A673 (cell line): ENCODE measurements around the gene SPATA2. TPM values are rescaled to one million over a fixed set of nuclear protein-coding genes. Genes with fewer than 3 reads are reported as not detected.

ENCODE experiments used
- BruUV-seq: library from RNA; stranded (reverse); fragments of 400-500 nt; replicated peaks from 2 replicates; lab custom pipeline; 2021; lab: Mats Ljungman, UMichigan
- CTCF ChIA-PET: fragments of 300-600 bp; sonication (Branson Sonifier 250); formaldehyde crosslinking; loops from one replicate; lab custom pipeline; 2022; ENCODE audit warnings: antibody characterized with exemption; lab: Charles Lee
- POLR2A ChIA-PET: fragments of 300-600 bp; sonication (Branson Sonifier 250); formaldehyde crosslinking; loops from one replicate; lab custom pipeline; 2022; ENCODE audit warnings: antibody characterized with exemption; ENCODE audit not compliant: low non-redundant PET; lab: Charles Lee
- DNase-seq: peaks from one replicate; pipeline ENCODE4 v3.0.0-alpha.2; 2015; ENCODE audit warnings: low spot score
- H3K27ac ChIP-seq: fragments of 200-600 bp; sonication (generic); 2 replicates; pipeline ENCODE4 v1.5.1; 2016; ENCODE audit warnings: mixed run types, low read depth, mild to moderate bottlenecking, mixed read lengths, antibody characterized with exemption, low read length; ENCODE audit not compliant: poor library complexity, severe bottlenecking
- H3K27me3 ChIP-seq: fragments of 200-600 bp; sonication (generic); replicated peaks from 2 replicates; pipeline ENCODE4 v1.6.1; 2017; ENCODE audit warnings: mixed run types, low read depth, mild to moderate bottlenecking, mixed read lengths, antibody characterized with exemption, low read length; ENCODE audit not compliant: insufficient read depth, poor library complexity
- H3K36me3 ChIP-seq: fragments of 200-600 bp; sonication (generic); 2 replicates; pipeline ENCODE4 v1.6.1; 2016; ENCODE audit warnings: mixed run types, mild to moderate bottlenecking, mixed read lengths, antibody characterized with exemption, low read length; ENCODE audit not compliant: insufficient read depth, poor library complexity, severe bottlenecking
- H3K4me1 ChIP-seq: fragments of 200-600 bp; sonication (generic); 2 replicates; pipeline ENCODE4 v1.6.1; 2017; ENCODE audit warnings: mixed run types, mild to moderate bottlenecking, mixed read lengths, antibody characterized with exemption, low read length; ENCODE audit not compliant: insufficient read depth, poor library complexity, severe bottlenecking
- H3K4me3 ChIP-seq: fragments of 200-600 bp; sonication (generic); 2 replicates; pipeline ENCODE4 v1.5.1; 2016; ENCODE audit warnings: low read depth, mixed run types, mild to moderate bottlenecking, mixed read lengths, low read length; ENCODE audit not compliant: poor library complexity, severe bottlenecking
- H3K9me3 ChIP-seq: fragments of 200-600 bp; sonication (generic); 2 replicates; pipeline ENCODE4 v1.6.1; 2016; ENCODE audit warnings: mixed run types, low read depth, mild to moderate bottlenecking, mixed read lengths, antibody characterized with exemption, low read length; ENCODE audit not compliant: poor library complexity, severe bottlenecking
- CTCF ChIP-seq: fragments of 300-800, 200-600 bp; sonication (generic); conservative IDR thresholded peaks from 2 replicates; pipeline ENCODE4 v1.5.1; 2017; ENCODE audit warnings: low read depth, mild to moderate bottlenecking, antibody characterized with exemption, low read length, moderate library complexity, mixed read lengths
- EZH2 ChIP-seq: fragments of 200-600 bp; sonication (generic); IDR thresholded peaks from 2 replicates; pipeline ENCODE4 v1.6.1; 2017; ENCODE audit warnings: borderline replicate concordance, low read depth, mild to moderate bottlenecking, mixed read lengths, antibody characterized with exemption, low read length; ENCODE audit not compliant: poor library complexity, severe bottlenecking
- intact Hi-C: fragments of 100-400 bp; cut with micrococcal nuclease; formaldehyde crosslinking; loops from one replicate; pipeline ENCODE4 v1.10.0; 2022; ENCODE audit not compliant: unreplicated experiment
- total RNA-seq: library from RNA; stranded (reverse); gene quantifications from 2 replicates; pipeline ENCODE4 v1.2.3, GENCODE V29; 2021

Gene SPATA2
- total RNA-seq, 1 experiment from 2014 or later = 9.2 TPM

GRCh38 chr20:49868964-49869363 lies 46.4 kb downstream of the SPATA2 start:
- TF ChIP-seq CTCF (no peak), EZH2 (no peak)
- H3K27ac ChIP-seq = no peak overlapping the region
- H3K9me3 ChIP-seq = no peaks in the 10 kb centered on the region
- H3K36me3 ChIP-seq = peaks cover 5% of the 10 kb centered on the region
- intact Hi-C loops = no loop called here
- no peak overlapping the region for H3K4me3 ChIP-seq
- H3K4me1 ChIP-seq = no peaks in the 10 kb centered on the region
- DNase-seq = no peak
- POLR2A ChIA-PET = no interaction called here
- BruUV-seq = no TSS peak
- no peaks in the 10 kb centered on the region for H3K27me3 ChIP-seq
- CTCF ChIA-PET = no interaction called here

- Histone ChIP-seq H3K4me1 (no peaks in the 10 kb centered on the region), H3K36me3 (peaks cover 5% of the 10 kb centered on the region), H3K27ac (no peak overlapping the region), H3K27me3 (no peaks in the 10 kb centered on the region), H3K9me3 (no peaks in the 10 kb centered on the region), H3K4me3 (no peak overlapping the region)
- no peak for TF ChIP-seq EZH2
- CTCF ChIA-PET = no interaction called here
- DNase-seq = no peak
- intact Hi-C loops = no loop called here
- BruUV-seq = no TSS peak
- POLR2A ChIA-PET = no interaction called here
Observed at GRCh38 chr20:49868538-49868937, 46.8 kb downstream of the SPATA2 start.

- Histone ChIP-seq H3K4me1 (no peaks in the 10 kb centered on the region), H3K4me3 (no peak overlapping the region), H3K9me3 (no peaks in the 10 kb centered on the region), H3K27ac (no peak overlapping the region), H3K27me3 (no peaks in the 10 kb centered on the region), H3K36me3 (peaks cover 5% of the 10 kb centered on the region)
- CTCF ChIA-PET = interaction anchor here (1.3 kb wide), 1 partner anchor 326 kb away, joined by 4 read pairs; no protein-coding TSS in a partner anchor
- no TSS peak for BruUV-seq
- intact Hi-C loops = no loop called here
- TF ChIP-seq CTCF = no peak
- no peak for TF ChIP-seq EZH2
- DNase-seq = no peak
- POLR2A ChIA-PET = no interaction called here
Observed at GRCh38 chr20:49867453-49868215, 47.7 kb downstream of the SPATA2 start.
